HG02885 (cell line): ENCODE measurements around the gene ENTPD6.

Experiments
- ATAC-seq: cut with Tn5 transposase; IDR thresholded peaks from one replicate; pipeline ENCODE4 v1.9.1; 2021; ENCODE audit warnings: mild to moderate bottlenecking; ENCODE audit not compliant: unreplicated experiment, poor library complexity

Gene ENTPD6

GRCh38 chr20:25273541-25274358 is 78.2 kb downstream of the ENTPD6 start:
- no peak for ATAC-seq

- ATAC-seq: no peak
These were observed 79.0 kb downstream of the ENTPD6 start for GRCh38 chr20:25274481-25274880.

DNA sequence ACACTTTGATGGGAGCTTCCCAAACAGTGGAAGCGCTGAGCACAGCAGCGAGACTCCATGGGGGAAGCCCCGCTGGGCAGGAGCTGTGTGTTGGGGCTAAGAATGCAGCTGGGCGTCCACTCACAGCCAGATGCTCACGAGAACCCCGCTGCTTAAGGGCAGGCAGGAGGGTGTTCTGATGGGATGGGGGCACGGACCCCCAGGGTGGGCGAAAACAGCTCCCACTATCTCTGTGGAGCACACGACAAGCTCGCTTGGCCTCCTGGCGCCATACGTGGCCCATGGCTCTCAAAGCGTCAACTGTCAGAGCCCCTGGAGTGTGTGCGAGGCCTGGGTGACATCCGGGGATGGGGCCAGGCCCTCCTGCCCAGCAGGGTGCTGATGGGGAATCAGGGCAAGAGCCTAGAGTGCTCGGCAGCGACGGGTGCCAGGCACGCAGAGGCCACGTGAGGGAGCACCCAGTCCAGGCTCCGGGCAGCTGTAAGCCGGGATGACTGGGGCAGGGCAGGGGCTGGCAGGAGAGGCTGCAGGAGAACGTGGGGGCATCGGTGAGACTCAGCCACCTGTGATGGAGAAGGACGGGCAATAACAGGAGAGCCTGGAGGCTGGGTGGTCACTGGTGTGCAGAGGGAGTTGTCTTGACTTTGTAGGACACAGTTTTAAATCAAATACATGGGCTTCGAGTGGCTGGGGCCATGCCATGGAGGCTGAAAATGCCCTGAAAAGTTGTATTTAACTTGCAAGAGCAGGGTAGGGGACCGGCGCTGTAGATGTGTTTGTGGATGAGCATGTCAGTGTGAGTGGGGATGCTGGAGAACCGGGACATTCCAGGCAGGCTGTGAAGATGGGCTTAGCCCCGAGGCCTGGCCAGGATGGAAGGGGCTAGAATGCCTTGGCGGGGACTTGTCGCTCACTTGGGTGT is 79.6 kb downstream of the ENTPD6 start:
- ATAC-seq: no peak

- no peak for ATAC-seq
These were observed 80.5 kb downstream of the ENTPD6 start for GRCh38 chr20:25275813-25276532.
